K562 (cell line): Measurements from ENCODE around the gene FAM120C. TPM values are rescaled to one million over a fixed set of nuclear protein-coding genes. Genes with fewer than 3 reads are reported as not detected.
A peak's percentile ranks its signal among the peaks of the same experiment; 100 is the strongest.

Source experiments
- BHLHE40 ChIP-seq: IDR thresholded peaks from 2 replicates; pipeline ENCODE4 v1.6.1; 2011; ENCODE audit warnings: low read length, improper control_type of control experiment
- CSDE1 ChIP-seq, 2 experiments: fragments of 450-650 bp; IDR thresholded peaks; 2 replicates each; pipeline ENCODE4 v1.6.1; 2016; ENCODE audit warnings: mild to moderate bottlenecking in 1 of 2
- EGR1 ChIP-seq: fragments of 450-650 bp; conservative IDR thresholded peaks from 2 replicates; pipeline ENCODE4 v1.6.1; 2017; ENCODE audit warnings: mild to moderate bottlenecking
- ETV5 ChIP-seq: sonication (generic); formaldehyde crosslinking; IDR thresholded peaks from 2 replicates; pipeline ENCODE4 v1.4.0; 2020; ENCODE audit warnings: low read depth, mild to moderate bottlenecking, missing genetic modification reagents
- MCM2 ChIP-seq: fragments of 450-650 bp; IDR thresholded peaks from 2 replicates; pipeline ENCODE4 v1.6.1; 2017; ENCODE audit warnings: low read depth, mild to moderate bottlenecking
- MIER1 ChIP-seq: fragments of 450-650 bp; IDR thresholded peaks from 2 replicates; pipeline ENCODE4 v1.6.1; 2016; ENCODE audit warnings: antibody characterized with exemption, mild to moderate bottlenecking, low read depth
- PRPF4 ChIP-seq: fragments of 200-400 bp; formaldehyde crosslinking; IDR thresholded peaks from one replicate; pipeline ENCODE4 v1.6.1; 2017; ENCODE audit warnings: low read length, low read depth, mild to moderate bottlenecking; ENCODE audit not compliant: insufficient read depth, poor library complexity, severe bottlenecking
- SAP30 ChIP-seq: fragments of 200-600 bp; sonication (generic); IDR thresholded peaks from 2 replicates; pipeline ENCODE4 v1.6.1; 2012; ENCODE audit warnings: borderline replicate concordance, low read depth, mild to moderate bottlenecking, moderate library complexity, low read length, control low read depth, inconsistent platforms; ENCODE audit not compliant: insufficient read depth, poor library complexity, severe bottlenecking
- SMAD4 ChIP-seq: fragments of 250-450 bp; sonication (Bioruptor Pico); conservative IDR thresholded peaks from 2 replicates; pipeline ENCODE4 v1.8.0; 2021; ENCODE audit warnings: inconsistent platforms, mild to moderate bottlenecking, moderate library complexity
- ZNF124 ChIP-seq: sonication (generic); formaldehyde crosslinking; IDR thresholded peaks from 2 replicates; pipeline ENCODE4 v1.8.1; 2022; ENCODE audit warnings: missing genetic modification reagents
- ZNF143 ChIP-seq: sonication (generic); formaldehyde crosslinking; IDR thresholded peaks from 2 replicates; pipeline ENCODE4 v1.9.0; 2022; ENCODE audit warnings: mild to moderate bottlenecking, missing genetic modification reagents
- ZNF274 ChIP-seq: IDR thresholded peaks from 2 replicates; pipeline ENCODE4 v1.6.1; 2011; ENCODE audit warnings: low read depth, mild to moderate bottlenecking, low read length, moderate library complexity, borderline replicate concordance
- ZNF583 ChIP-seq: fragments of 250-450 bp; sonication (Bioruptor Pico); IDR thresholded peaks from 2 replicates; pipeline ENCODE4 v1.4.0; 2020
- ZNF778 ChIP-seq: fragments of 450-650 bp; formaldehyde crosslinking; IDR thresholded peaks from 2 replicates; pipeline ENCODE4 v1.4.0; 2020; ENCODE audit warnings: mild to moderate bottlenecking, moderate library complexity
- polyA plus RNA-seq, 8 experiments: library from polyadenylated mRNA; depleted of rRNA in 4 of 8; stranded (reverse) in 5 of 8; unstranded in 3 of 8; fragments of >200 nt; fragmentation: Nextera tagmentation in 2 of 8; fragmentation: Illumina TruSeq in 1 of 8; extraction: Ambion mirVana in 2 of 8; extraction: Trizol in 1 of 8; gene quantifications; 2 replicates each; pipeline versions ENCODE4 v1.2.1 to v1.2.3, GENCODE V29; 2011 to 2014; ENCODE audit warnings: inconsistent platforms in 1 of 8, missing spikeins in 1 of 8
- total RNA-seq, 7 experiments: library from RNA; depleted of rRNA in 6 of 7; stranded (reverse); fragments of >200 nt in 6 of 7; fragmentation: Illumina TruSeq in 2 of 7; extraction: Trizol in 2 of 7; gene quantifications; 2 replicates each; pipeline versions ENCODE4 v1.2.1 to v1.2.3, GENCODE V29; 2011 to 2021; ENCODE audit warnings: low replicate concordance in 1 of 7
- TF ChIP-seq, protein P1 (sequence below): fragments of 200-400 bp; formaldehyde crosslinking; IDR thresholded peaks from 2 replicates; pipeline ENCODE4 v1.6.1; 2017; ENCODE audit warnings: mild to moderate bottlenecking, low read depth, low read length, moderate library complexity
- TF ChIP-seq, protein P2 (sequence below): fragments of 250-450 bp; sonication (Bioruptor Pico); IDR thresholded peaks from 2 replicates; pipeline ENCODE4 v1.4.0; 2020
- TF ChIP-seq, protein P3 (sequence below): fragments of 450-650 bp; IDR thresholded peaks from 2 replicates; pipeline ENCODE4 v1.6.1; 2016; ENCODE audit warnings: low read depth

Gene FAM120C
- total and polyA plus RNA-seq, 9 of the 15 experiments (the other 6 are each of a cell fraction or from before 2014, with no cell fraction given): 0.21 to 6.7 (median 2.1) TPM

DNA sequence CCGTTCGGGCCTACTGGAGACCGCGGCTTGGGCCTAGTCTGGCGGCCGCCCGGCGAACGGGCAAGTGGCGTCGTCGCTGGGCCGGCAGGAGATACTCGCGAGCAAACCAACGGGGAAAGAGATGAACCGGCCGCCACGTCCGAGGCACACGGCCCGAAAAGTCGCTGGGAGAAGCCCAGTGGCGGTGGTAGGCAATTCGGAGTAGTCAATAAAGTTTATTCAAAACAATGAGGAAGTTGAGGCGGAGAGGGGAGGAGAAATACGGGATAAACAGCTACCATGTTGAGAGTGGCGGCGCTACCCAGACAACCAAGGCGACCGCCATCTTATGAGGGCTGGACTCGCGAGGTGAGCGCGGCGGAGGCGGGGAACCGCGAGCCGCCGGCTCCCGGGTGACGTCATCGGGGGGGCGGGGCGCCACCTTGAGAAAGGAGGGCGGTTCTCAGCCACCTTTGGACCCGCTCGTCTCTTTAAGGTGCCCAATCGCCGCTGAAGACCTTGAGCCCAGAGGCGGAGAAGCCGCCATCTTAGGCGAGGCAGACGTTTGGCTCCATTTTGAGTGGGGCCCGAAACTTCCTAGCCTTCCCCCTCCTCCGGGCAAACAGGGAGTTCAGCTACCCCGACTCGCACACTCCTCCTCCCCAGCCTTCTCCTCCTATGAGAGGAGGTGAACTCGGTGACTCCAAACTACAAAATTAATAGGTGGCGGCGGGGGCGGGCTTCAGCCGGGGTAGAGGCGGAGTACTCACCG is 138.8 kb downstream of the FAM120C start, which contains the start of gene PHF8 (continued):
- TF ChIP-seq, protein P1, sequence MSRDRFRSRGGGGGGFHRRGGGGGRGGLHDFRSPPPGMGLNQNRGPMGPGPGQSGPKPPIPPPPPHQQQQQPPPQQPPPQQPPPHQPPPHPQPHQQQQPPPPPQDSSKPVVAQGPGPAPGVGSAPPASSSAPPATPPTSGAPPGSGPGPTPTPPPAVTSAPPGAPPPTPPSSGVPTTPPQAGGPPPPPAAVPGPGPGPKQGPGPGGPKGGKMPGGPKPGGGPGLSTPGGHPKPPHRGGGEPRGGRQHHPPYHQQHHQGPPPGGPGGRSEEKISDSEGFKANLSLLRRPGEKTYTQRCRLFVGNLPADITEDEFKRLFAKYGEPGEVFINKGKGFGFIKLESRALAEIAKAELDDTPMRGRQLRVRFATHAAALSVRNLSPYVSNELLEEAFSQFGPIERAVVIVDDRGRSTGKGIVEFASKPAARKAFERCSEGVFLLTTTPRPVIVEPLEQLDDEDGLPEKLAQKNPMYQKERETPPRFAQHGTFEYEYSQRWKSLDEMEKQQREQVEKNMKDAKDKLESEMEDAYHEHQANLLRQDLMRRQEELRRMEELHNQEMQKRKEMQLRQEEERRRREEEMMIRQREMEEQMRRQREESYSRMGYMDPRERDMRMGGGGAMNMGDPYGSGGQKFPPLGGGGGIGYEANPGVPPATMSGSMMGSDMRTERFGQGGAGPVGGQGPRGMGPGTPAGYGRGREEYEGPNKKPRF: no peak
- no peak for TF ChIP-seq ZNF124 (CRISPR knock-in tag)
- TF ChIP-seq, protein P2, sequence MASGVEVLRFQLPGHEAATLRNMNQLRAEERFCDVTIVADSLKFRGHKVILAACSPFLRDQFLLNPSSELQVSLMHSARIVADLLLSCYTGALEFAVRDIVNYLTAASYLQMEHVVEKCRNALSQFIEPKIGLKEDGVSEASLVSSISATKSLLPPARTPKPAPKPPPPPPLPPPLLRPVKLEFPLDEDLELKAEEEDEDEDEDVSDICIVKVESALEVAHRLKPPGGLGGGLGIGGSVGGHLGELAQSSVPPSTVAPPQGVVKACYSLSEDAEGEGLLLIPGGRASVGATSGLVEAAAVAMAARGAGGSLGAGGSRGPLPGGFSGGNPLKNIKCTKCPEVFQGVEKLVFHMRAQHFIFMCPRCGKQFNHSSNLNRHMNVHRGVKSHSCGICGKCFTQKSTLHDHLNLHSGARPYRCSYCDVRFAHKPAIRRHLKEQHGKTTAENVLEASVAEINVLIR (CRISPR knock-in tag): peak; percentile 40; the same call in 1 of the 2 replicates
- no peak for TF ChIP-seq ZNF143 (CRISPR knock-in tag)
- no peak for TF ChIP-seq ZNF274
- TF ChIP-seq EGR1: peak; percentile 57
- no peak for TF ChIP-seq MCM2
- TF ChIP-seq MIER1: no peak
- no peak for TF ChIP-seq ZNF583 (CRISPR knock-in tag)
- TF ChIP-seq, protein P3, sequence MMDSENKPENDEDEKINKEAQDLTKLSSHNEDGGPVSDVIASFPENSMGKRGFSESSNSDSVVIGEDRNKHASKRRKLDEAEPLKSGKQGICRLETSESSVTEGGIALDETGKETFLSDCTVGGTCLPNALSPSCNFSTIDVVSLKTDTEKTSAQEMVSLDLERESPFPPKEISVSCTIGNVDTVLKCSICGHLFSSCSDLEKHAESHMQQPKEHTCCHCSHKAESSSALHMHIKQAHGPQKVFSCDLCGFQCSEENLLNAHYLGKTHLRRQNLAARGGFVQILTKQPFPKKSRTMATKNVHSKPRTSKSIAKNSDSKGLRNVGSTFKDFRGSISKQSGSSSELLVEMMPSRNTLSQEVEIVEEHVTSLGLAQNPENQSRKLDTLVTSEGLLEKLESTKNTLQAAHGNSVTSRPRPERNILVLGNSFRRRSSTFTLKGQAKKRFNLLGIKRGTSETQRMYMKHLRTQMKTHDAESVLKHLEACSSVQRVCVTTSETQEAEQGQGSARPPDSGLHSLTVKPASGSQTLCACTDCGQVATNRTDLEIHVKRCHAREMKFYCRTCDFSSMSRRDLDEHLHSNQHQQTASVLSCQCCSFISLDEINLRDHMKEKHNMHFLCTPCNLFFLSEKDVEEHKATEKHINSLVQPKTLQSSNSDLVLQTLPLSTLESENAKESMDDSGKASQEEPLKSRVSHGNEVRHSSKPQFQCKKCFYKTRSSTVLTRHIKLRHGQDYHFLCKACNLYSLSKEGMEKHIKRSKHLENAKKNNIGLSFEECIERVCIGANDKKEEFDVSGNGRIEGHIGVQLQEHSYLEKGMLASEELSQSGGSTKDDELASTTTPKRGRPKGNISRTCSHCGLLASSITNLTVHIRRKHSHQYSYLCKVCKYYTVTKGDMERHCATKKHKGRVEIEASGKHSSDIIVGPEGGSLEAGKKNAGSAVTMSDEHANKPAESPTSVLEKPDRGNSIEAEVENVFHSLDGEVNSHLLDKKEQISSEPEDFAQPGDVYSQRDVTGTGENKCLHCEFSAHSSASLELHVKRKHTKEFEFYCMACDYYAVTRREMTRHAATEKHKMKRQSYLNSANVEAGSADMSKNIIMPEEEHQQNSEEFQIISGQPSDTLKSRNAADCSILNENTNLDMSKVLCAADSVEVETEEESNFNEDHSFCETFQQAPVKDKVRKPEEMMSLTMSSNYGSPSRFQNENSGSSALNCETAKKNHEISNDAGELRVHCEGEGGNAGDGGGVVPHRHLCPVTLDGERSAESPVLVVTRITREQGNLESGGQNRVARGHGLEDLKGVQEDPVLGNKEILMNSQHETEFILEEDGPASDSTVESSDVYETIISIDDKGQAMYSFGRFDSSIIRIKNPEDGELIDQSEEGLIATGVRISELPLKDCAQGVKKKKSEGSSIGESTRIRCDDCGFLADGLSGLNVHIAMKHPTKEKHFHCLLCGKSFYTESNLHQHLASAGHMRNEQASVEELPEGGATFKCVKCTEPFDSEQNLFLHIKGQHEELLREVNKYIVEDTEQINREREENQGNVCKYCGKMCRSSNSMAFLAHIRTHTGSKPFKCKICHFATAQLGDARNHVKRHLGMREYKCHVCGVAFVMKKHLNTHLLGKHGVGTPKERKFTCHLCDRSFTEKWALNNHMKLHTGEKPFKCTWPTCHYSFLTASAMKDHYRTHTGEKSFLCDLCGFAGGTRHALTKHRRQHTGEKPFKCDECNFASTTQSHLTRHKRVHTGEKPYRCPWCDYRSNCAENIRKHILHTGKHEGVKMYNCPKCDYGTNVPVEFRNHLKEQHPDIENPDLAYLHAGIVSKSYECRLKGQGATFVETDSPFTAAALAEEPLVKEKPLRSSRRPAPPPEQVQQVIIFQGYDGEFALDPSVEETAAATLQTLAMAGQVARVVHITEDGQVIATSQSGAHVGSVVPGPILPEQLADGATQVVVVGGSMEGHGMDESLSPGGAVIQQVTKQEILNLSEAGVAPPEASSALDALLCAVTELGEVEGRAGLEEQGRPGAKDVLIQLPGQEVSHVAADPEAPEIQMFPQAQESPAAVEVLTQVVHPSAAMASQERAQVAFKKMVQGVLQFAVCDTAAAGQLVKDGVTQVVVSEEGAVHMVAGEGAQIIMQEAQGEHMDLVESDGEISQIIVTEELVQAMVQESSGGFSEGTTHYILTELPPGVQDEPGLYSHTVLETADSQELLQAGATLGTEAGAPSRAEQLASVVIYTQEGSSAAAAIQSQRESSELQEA: no peak
- peak; percentile 57 for TF ChIP-seq SMAD4 (CRISPR knock-in tag)
- TF ChIP-seq ETV5 (CRISPR knock-in tag): peak; percentile 50; the same call in 1 of the 2 replicates
- no peak for TF ChIP-seq BHLHE40
- TF ChIP-seq PRPF4: no peak
- no peak for TF ChIP-seq ZNF778
- TF ChIP-seq CSDE1 (IDR thresholded peaks at IDR 0.05): peak; percentile 18 to 77; a peak in 1 of 4 replicates
- peak; percentile 2 for TF ChIP-seq SAP30
